Spinal cord (tissue), 10 donors: ENCODE data around the gene MOB3B. TPM values are rescaled to one million over a fixed set of nuclear protein-coding genes. Genes with fewer than 3 reads are reported as not detected.

Experiments
- DNase-seq, 6 donors: peaks; one replicate each; pipeline versions ENCODE4 v3.0.0 to v3.0.0-alpha.2; 2013 to 2015; ENCODE audit warnings: low spot score in 6 of 6, low read depth in 4 of 6
- H3K27ac ChIP-seq: one replicate; pipeline ENCODE4 v1.5.1; 2013; ENCODE audit warnings: low read depth, low read length, control low read depth
- H3K27me3 ChIP-seq: one replicate; pipeline ENCODE4 v1.6.1; 2013; ENCODE audit warnings: low read length; ENCODE audit not compliant: control insufficient read depth, insufficient read depth
- H3K36me3 ChIP-seq: one replicate; pipeline ENCODE4 v1.6.1; 2013; ENCODE audit warnings: low read length; ENCODE audit not compliant: control insufficient read depth, insufficient read depth
- H3K4me1 ChIP-seq: one replicate; pipeline ENCODE4 v1.6.1; 2013; ENCODE audit warnings: low read length; ENCODE audit not compliant: control insufficient read depth, insufficient read depth
- H3K4me3 ChIP-seq: one replicate; pipeline ENCODE4 v1.5.1; 2013; ENCODE audit warnings: low read depth, low read length, control low read depth
- H3K9me3 ChIP-seq: one replicate; pipeline ENCODE4 v1.6.1; 2013; ENCODE audit warnings: low read length; ENCODE audit not compliant: control insufficient read depth, insufficient read depth
- WGBS: methylation state at CpG from one replicate; pipeline ENCODE4 v1.1.5; 2013; ENCODE audit warnings: missing lambda C conversion rate; ENCODE audit not compliant: insufficient coverage; 5-methylcytosine and 5-hydroxymethylcytosine counted together
- polyA plus RNA-seq, 2 donors: library from polyadenylated mRNA; unstranded; fragments of 120-200 nt; gene quantifications; one replicate each; pipeline ENCODE4 v1.2.1, GENCODE V29; 2013; ENCODE audit not compliant: insufficient read length in 2 of 2
- total RNA-seq, 2 donors: library from RNA; depleted of rRNA in 1 of 2; stranded (reverse); fragments of 120-200 nt in 1 of 2; fragments of >200 nt in 1 of 2; gene quantifications; one replicate each; pipeline versions ENCODE4 v1.2.3 to v1.2.4, GENCODE V29; 2013 to 2014
- donor health status: healthy.

Gene MOB3B
- total and polyA plus RNA-seq, 4 donors, result 9.4 to 34.9 (median 16.0) TPM

- Histone ChIP-seq H3K27ac (no peak overlapping the region), H3K4me1 (no peaks in the 10 kb centered on the region), H3K27me3 (no peaks in the 10 kb centered on the region), H3K9me3 (no peaks in the 10 kb centered on the region), H3K4me3 (peak overlapping the region; percentile 17), H3K36me3 (no peaks in the 10 kb centered on the region)
- WGBS, result 94% methylated on average over 4 of the region's 12 CpGs
- DNase-seq, result peak; percentile 48 to 94 (median 62)
These were observed 253.2 kb downstream of the MOB3B start for GRCh38 chr9:27276193-27277030.

Other genes with a start within 250 kb of the MOB3B start
- 1 to 10 TPM in 1 of 2 donors, under 1 TPM in 1; 0.61 to 1.9 TPM for gene EQTN, start 232.7 kb downstream of the MOB3B start, total RNA-seq
- gene EQTN, start 232.7 kb downstream of the MOB3B start, polyA plus RNA-seq, result under 1 TPM; 0.25 to 0.33 TPM
- not detected for gene IFNK, start 5.5 kb downstream of the MOB3B start, total RNA-seq
- not detected for gene IFNK, start 5.5 kb downstream of the MOB3B start, polyA plus RNA-seq
- 10 to 100 TPM; 38.6 to 77.7 TPM for gene C9orf72, start 43.7 kb upstream of the MOB3B start, total RNA-seq
- 10 to 100 TPM; 39.9 to 48.6 TPM for gene C9orf72, start 43.7 kb upstream of the MOB3B start, polyA plus RNA-seq